K562 (cell line): Measurements from ENCODE around the gene HPCAL1. TPM values are rescaled to one million over a fixed set of nuclear protein-coding genes. Genes with fewer than 3 reads are reported as not detected.

Experiments used
- ATF2 ChIP-seq: sonication (generic); formaldehyde crosslinking; IDR thresholded peaks from 2 replicates; pipeline ENCODE4 v1.8.1; 2022; ENCODE audit warnings: missing genetic modification reagents
- CEBPB ChIP-seq: fragments of 450-650 bp; IDR thresholded peaks from 2 replicates; pipeline ENCODE4 v1.6.1; 2016; ENCODE audit warnings: missing genetic modification characterization, missing compliant biosample characterization
- DPF2 ChIP-seq: fragments of 450-650 bp; IDR thresholded peaks from 2 replicates; pipeline ENCODE4 v1.6.1; 2016
- HDAC3 ChIP-seq: fragments of 450-650 bp; IDR thresholded peaks from 2 replicates; pipeline ENCODE4 v1.6.1; 2018; ENCODE audit warnings: borderline replicate concordance, mild to moderate bottlenecking, moderate library complexity; ENCODE audit not compliant: partially characterized antibody
- HMBOX1 ChIP-seq: sonication (generic); IDR thresholded peaks from 2 replicates; pipeline ENCODE4 v1.6.1; 2016
- MECOM ChIP-seq: fragments of 250-450 bp; sonication (Bioruptor Pico); IDR thresholded peaks from 2 replicates; pipeline ENCODE4 v1.8.0; 2022; ENCODE audit warnings: inconsistent platforms
- NCOR1 ChIP-seq: fragments of 450-650 bp; IDR thresholded peaks from 2 replicates; pipeline ENCODE4 v1.6.1; 2016; ENCODE audit warnings: mild to moderate bottlenecking, moderate library complexity
- PATZ1 ChIP-seq: fragments of 250-450 bp; sonication (Bioruptor Pico); IDR thresholded peaks from 2 replicates; pipeline ENCODE4 v1.5.0; 2020; ENCODE audit warnings: mild to moderate bottlenecking, borderline replicate concordance
- POLR2AphosphoS5 ChIP-seq: IDR thresholded peaks from 2 replicates; pipeline ENCODE4 v1.6.1; 2011; ENCODE audit warnings: mild to moderate bottlenecking, low read depth, low read length, moderate library complexity; ENCODE audit not compliant: control insufficient read depth, insufficient read depth
- PRMT5 ChIP-seq: sonication (generic); formaldehyde crosslinking; IDR thresholded peaks from 2 replicates; pipeline ENCODE4 v1.5.0; 2020; ENCODE audit warnings: missing genetic modification reagents
- SAFB ChIP-seq: fragments of 200-400 bp; formaldehyde crosslinking; IDR thresholded peaks from 2 replicates; pipeline ENCODE4 v1.6.1; 2017; ENCODE audit warnings: low read depth, low read length, borderline replicate concordance
- SLC30A9 ChIP-seq: fragments of 250-450 bp; sonication (Bioruptor Pico); IDR thresholded peaks from 2 replicates; pipeline ENCODE4 v1.8.0; 2022; ENCODE audit warnings: mild to moderate bottlenecking, moderate library complexity
- SMARCA4 ChIP-seq: fragments of 450-650 bp; IDR thresholded peaks from 2 replicates; pipeline ENCODE4 v1.6.1; 2016
- SP1 ChIP-seq: sonication (generic); formaldehyde crosslinking; IDR thresholded peaks from 2 replicates; pipeline ENCODE4 v1.8.1; 2022; ENCODE audit warnings: mild to moderate bottlenecking, missing genetic modification reagents
- SRF ChIP-seq, 2 experiments: fragments of 250-450, 450-650 bp in 1 of 2; sonication (Bioruptor Pico) in 1 of 2; sonication (generic) in 1 of 2; formaldehyde crosslinking; IDR thresholded peaks; 2 replicates each; pipeline versions ENCODE4 v1.5.0 to v1.5.1; 2020 to 2022; ENCODE audit warnings: mild to moderate bottlenecking in 1 of 2, missing genetic modification reagents in 1 of 2
- TARDBP ChIP-seq: fragments of 450-650 bp; IDR thresholded peaks from 2 replicates; pipeline ENCODE4 v1.6.1; 2016
- TCF7L2 ChIP-seq: fragments of 150-350 bp; IDR thresholded peaks from 2 replicates; pipeline ENCODE4 v1.6.1; 2016; ENCODE audit warnings: low read depth, mild to moderate bottlenecking, low read length, moderate library complexity
- THAP12 ChIP-seq: fragments of 250-450 bp; sonication (Bioruptor Pico); IDR thresholded peaks from 2 replicates; pipeline ENCODE4 v1.9.0; 2021; ENCODE audit warnings: mild to moderate bottlenecking, inconsistent platforms
- USF1 ChIP-seq: sonication (generic); formaldehyde crosslinking; IDR thresholded peaks from 2 replicates; pipeline ENCODE4 v1.9.0; 2022; ENCODE audit warnings: mild to moderate bottlenecking, missing genetic modification reagents
- ZNF778 ChIP-seq: fragments of 450-650 bp; formaldehyde crosslinking; IDR thresholded peaks from 2 replicates; pipeline ENCODE4 v1.4.0; 2020; ENCODE audit warnings: mild to moderate bottlenecking, moderate library complexity
- polyA plus RNA-seq, 8 experiments: library from polyadenylated mRNA; depleted of rRNA in 4 of 8; stranded (reverse) in 5 of 8; unstranded in 3 of 8; fragments of >200 nt; fragmentation: Nextera tagmentation in 2 of 8; fragmentation: Illumina TruSeq in 1 of 8; extraction: Ambion mirVana in 2 of 8; extraction: Trizol in 1 of 8; gene quantifications; 2 replicates each; pipeline versions ENCODE4 v1.2.1 to v1.2.3, GENCODE V29; 2011 to 2014; ENCODE audit warnings: inconsistent platforms in 1 of 8, missing spikeins in 1 of 8
- total RNA-seq, 7 experiments: library from RNA; depleted of rRNA in 6 of 7; stranded (reverse); fragments of >200 nt in 6 of 7; fragmentation: Illumina TruSeq in 2 of 7; extraction: Trizol in 2 of 7; gene quantifications; 2 replicates each; pipeline versions ENCODE4 v1.2.1 to v1.2.3, GENCODE V29; 2011 to 2021; ENCODE audit warnings: low replicate concordance in 1 of 7

The HPCAL1 gene
- total and polyA plus RNA-seq, 9 of the 15 experiments (the other 6 are each of a cell fraction or from before 2014, with no cell fraction given) = 2.7 to 65.5 (median 23.9) TPM

GRCh38 chr2:10369269-10370255 is 66.9 kb downstream of the HPCAL1 start (continued):
- no peak for TF ChIP-seq HMBOX1
- TF ChIP-seq TARDBP = 0 out of 2 replicates have a peak, but pooled peaks have one; percentile 61
- TF ChIP-seq SAFB = no peak
- TF ChIP-seq MECOM (CRISPR knock-in tag) = peak; percentile 79
- TF ChIP-seq POLR2AphosphoS5 = peak; percentile 93
- TF ChIP-seq SMARCA4 = peak; percentile 92
- TF ChIP-seq NCOR1 = peak; percentile 91
- 0 out of 2 replicates have a peak, but pooled peaks have one; percentile 18 for TF ChIP-seq SP1 (CRISPR knock-in tag)
- TF ChIP-seq USF1 (CRISPR knock-in tag) = peak; percentile 35; the same call in 1 of the 2 replicates
- TF ChIP-seq ATF2 (CRISPR knock-in tag) = no peak
- TF ChIP-seq THAP12 (CRISPR knock-in tag) = no peak
- no peak for TF ChIP-seq SLC30A9 (CRISPR knock-in tag)
- no peak for TF ChIP-seq CEBPB (tag)
- TF ChIP-seq SRF (CRISPR knock-in tag; IDR thresholded peaks at IDR 0.05) = no peak
- TF ChIP-seq TCF7L2 = no peak
- TF ChIP-seq ZNF778 = no peak
- TF ChIP-seq PRMT5 (CRISPR knock-in tag) = no peak
- TF ChIP-seq DPF2 = peak; percentile 95
- no peak for TF ChIP-seq HDAC3
- no peak for TF ChIP-seq PATZ1 (CRISPR knock-in tag)
